Embryonic facial prominence (tissue), 1 donor: Measurements from ENCODE around the gene TRUB2.
"Not testable (repeated sequence)": the region's sequence is repeated elsewhere in the genome, so short reads cannot be mapped to it uniquely, and the experiment has no call there.

Experiments used
- DNase-seq: peaks from one replicate; pipeline ENCODE4 v3.0.0-alpha.2; 2016; ENCODE audit errors: extremely low spot score

TRUB2 gene

DNA sequence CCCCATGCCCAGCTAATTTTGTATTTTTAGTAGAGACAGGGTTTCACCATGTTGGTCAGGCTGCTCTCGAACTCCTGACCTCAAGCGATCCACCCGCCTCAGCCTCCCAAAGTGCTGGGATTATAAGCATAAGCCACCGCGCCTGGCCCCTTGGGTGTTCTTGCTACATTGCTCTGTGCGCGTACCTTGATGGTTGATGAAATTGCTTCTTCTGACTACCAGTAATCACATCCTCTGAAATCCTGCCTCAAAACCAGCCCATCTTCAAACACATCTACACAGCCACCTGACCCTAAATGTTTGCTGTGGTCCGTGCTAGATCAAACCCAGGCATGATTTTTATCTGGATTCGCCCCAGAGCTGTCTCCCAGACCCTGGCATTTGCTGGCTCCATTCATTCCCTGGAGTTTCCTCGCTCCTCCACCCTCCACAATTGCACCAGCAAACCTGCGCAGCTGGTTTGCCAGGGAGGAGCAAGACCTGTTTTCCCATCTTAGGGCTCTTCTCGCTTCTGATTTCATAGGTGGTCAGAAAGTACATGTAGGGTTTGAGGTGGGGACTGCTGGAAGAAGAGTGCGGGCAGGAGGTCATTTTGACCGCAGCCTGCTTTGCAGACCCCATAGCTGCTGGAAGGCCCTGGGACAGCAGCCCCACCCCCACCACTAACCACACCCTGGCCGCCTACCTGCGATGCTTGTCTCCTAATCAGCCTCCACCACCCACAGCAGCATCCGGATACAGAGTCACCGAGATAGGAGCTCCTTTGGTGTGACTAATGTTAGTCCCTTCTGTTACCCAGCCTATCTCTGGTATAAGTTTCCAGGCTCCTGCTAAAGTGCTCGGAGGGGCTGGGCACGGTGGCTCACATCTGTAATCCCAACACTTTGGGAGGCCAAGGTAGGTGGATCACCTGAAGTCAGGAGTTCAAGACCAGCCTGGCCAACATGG, 23.4 kb downstream of the TRUB2 start:
- no peak for DNase-seq

DNA sequence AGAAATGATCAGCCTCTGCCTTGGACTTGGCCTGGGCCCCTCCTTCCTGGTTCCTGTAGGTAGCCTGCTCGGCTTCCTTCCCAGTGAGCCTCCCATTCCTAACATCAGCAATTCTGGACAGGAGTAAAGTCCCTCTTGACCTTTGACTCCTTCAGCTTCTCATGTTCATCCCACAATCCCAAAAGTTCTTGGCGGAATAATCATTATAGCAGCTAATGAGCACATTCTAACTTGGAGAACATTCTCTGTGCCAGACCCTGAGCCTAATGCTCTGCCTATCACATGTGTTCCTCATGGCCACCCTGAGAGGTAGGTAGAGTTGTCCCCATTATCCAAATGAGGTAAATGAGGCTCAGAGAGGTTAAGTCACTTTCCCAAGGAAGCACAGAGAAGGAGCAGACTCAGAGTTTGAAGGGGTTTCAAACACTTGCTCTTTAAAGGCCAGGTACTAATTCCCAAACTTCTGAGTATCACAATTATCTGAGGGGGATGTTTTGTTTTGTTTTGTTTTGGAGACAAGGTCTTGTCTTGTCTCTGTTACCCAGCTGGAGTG, 24.9 kb downstream of the TRUB2 start:
- DNase-seq: no peak

GRCh38 chr9:128296340-128297220, 25.7 kb downstream of the TRUB2 start:
- DNase-seq: no peak

- no peak for DNase-seq
Observed at GRCh38 chr9:128294142-128294541, 28.1 kb downstream of the TRUB2 start.

DNA sequence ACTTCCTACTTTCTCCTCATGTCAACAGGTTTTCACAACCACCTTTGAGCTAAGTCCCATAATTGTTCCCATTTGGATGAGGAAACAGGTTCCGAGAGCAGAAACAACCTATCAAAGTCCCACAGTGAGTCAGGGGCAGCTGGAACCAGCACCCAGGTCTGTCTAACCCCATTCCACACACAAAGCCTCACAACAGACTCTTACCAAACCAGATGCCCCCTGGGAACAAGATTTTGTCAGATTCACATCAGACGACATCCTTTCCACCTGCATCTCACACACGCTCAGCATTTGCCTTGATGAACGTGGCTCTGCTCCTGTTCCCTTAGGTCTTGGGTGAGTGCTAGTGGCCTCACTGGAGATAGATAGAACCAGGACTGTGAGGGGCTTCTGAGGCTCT, 29.2 kb downstream of the TRUB2 start:
- no peak for DNase-seq

- DNase-seq: no peak
Observed at GRCh38 chr9:128292009-128292408, 30.2 kb downstream of the TRUB2 start.

DNA sequence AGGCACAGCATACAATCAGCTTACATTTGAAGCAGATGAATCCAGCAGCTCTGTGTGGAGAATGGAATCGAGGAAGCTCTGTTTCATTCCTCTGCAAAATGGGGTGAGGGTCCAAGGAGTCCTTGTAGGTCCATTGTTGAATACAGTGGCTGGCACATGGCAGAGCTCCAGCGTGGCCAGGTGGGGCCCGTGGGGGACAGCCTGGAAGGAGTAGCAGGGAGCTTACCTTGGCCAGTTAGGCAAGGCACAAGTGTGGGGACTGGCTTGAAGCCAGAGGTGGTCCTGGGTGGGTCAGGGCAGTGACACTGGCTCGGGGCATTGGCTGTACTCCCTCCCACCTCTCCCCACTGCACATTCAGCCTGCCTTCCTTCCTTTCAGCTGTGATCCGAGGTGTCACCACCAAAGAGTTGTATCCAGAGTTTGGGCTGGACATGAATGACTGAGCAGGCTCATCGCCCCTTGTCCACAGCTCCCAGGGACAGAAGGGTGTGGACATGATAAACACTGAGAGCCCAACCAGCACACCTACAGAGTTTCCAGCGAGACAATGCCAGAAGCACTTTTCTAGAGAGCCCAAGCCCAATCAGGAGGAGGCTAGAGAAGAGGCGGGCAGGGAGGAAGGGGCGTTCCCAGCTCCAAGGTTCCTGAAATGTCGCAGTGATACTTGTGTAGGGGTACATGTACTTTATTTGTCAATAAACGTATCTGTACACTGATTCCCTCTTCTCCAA, 33.8 kb downstream of the TRUB2 start:
- no peak for DNase-seq

GRCh38 chr9:128286440-128286839, 35.8 kb downstream of the TRUB2 start:
- DNase-seq: no peak

DNA sequence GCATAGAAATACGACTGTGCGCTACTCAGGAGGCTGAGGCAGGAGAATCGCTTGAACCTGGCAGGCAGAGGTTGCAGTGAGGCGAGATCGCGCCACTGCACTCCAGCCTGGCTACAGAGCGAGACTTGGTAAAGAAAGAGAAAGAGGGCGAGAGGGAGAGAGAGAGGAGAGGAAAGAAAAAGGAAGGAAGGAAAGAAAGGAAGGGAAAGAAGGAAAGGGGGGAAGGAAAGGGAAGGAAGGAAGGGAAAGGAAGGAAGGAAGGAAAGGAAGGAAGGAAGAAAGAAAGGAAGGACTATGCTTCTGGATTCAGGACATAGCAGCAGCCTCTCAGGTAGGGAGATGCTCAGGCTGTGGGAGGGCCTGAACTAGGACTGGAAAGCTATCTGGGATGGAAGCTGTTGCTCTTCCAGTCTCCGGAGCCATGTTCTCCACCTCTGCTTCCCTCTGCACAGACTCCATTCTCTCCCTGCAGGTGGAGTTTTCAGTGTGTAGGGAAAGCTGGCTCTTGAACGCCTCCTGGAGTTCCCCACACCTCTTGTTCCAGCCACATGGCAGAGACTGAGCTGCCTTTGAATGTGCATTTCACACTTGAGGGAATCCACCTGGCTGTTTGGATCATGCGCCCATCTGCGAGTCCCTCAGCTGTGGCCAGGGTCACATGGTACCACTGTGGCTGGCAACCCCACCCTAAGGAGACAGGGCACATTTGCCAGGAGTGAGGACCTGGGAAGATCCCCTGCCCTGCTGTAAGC, 37.0 kb downstream of the TRUB2 start:
- no peak for DNase-seq

DNA sequence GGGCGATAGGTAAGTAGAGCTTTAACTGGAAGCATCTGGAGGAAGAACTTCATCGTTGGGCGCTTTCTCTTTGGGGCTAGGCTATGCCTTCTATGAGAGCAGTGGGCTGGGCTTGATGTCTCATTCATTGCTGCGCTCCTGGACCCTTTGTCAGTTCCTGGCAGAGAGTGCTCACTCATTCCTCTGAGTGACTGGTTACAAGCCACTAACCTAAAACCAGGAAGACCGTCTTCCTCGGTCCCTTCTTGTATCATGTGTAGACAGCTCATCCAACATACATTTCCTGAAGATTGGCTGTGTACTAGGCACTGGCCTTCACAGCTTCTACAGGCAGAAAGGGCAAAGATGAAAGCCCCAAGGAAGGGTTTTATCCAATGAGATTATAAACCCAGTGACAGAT, 39.7 kb downstream of the TRUB2 start:
- DNase-seq: no peak

DNA sequence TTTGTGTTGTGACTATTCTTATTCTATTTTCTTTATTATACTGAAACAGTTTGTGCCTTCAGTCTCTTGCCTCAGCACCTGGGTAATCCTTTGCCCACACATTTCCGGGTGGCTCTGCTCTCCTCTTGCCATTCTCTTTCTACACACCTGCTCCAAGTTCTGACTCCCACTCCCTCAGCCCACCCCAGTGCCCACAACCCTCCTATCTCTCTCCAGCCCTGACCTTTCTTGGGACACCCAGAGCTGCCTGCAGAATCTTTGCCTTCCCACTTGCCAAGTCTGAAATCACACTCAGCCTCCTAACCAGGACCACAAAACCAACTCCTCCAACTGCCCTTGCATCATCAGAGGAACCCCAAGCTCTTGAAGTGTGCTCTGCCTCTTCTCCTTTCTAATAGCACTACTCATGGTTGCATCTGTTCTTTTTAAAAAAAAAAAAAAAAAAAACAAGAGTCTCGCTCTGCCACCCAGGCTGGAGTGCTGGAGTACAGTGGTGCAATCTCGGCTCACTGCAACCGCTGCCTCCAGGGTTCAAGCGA, 42.1 kb downstream of the TRUB2 start:
- DNase-seq: no peak

- DNase-seq: not testable (repeated sequence)
Observed at GRCh38 chr9:128279088-128280073, 42.9 kb downstream of the TRUB2 start.

- peak; percentile 48 for DNase-seq
Observed at GRCh38 chr9:128276574-128277270, 45.5 kb downstream of the TRUB2 start.

DNA sequence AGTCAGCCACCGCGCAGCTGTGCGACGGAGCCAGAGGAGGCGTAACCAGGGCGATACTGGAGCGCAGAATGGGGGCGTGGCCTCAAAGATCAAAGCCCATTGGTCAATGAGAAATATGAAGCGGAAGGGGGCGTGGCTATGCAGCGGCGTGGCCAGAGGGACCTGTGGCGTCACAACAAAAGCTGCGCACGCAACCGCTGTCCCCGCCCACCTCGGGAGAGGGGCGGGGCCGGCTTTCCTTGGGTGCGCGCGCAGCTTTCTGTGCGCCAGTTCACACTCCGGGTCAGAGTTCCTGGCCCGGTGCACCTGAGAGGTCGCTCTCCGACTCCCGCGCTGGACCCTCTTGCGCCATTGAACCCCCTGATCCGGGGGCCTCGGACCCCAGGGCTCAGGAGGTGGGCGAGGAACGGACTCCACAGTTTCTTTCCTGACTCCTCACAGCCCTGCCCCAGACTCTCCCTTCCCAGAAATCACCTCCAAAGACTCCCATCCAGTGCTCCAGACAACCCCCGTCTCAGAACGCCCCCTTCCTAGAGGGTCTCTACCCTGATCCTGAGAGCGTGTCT, 46.2 kb downstream of the TRUB2 start, which contains the start of gene SWI5:
SWI5 (plus strand) TSS at position 269 of the 566 bp plus-strand sequence.
- peak; percentile 100 for DNase-seq

DNA sequence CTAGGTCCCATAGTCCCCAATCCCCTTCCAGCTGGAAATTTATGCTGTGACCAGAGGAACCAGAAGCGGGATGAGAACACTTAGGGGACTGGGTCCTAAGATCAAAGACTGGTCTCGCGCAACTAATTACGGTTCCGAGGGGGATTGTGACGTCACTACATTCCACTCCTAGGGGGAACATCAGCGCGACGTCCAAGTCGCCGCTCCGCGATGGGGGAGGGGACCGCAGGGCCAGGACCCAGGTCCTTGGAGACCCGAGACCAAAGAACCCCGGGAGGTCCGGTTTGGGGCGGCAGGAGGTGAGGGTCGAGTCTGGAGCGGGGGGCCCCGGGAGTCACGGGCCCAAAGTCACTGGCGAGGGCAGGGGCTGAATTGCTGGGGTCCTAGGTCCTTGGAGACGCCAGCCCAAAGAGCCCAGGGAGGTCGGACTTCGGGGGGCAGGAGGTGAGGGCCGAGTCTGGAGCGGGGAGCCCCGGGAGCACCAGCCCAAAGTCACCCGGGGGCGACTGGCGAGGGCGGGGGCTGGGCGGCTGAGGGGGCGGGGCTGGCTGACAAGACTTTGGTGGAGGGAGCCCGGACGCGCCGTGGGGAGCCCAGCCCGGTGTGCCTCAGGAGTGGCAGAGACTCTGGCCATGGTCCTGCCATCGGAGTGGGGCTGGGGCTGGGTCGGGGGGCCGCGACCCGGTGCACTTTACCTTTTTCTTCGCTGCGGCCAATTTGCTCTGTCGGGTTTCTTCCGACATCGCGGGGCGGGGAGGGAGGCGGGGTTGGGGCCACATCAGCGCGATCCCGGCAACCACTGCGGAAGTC, 46.8 kb downstream of the TRUB2 start, which contains the start of gene GOLGA2:
GOLGA2 (minus strand) TSS at position 810 of the 810 bp plus-strand sequence; CDS start at position 779, 31 bp downstream.
- no peak for DNase-seq

- no peak for DNase-seq
Observed at GRCh38 chr9:128274245-128274644, 48.0 kb downstream of the TRUB2 start.

DNA sequence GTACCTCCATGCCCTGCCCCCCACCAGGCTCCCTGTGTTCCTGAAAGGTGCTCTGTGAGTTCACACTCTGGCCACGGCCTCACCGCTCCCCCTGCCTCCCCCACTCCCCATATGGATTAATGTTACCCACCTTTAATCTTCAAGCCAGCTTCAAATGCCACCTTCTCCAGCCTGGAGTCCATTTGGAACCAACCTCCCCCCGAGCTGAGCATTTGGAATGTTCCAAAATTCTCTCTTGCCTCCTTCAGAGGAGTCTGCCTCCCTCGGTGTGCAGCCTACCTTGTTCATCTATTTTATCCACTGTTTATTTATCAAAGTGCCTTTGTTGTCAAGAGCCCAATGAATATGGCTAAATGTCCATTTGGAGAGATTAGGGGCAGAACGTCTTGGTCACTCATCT, 50.7 kb downstream of the TRUB2 start:
- no peak for DNase-seq
